ENCODE measurements around the gene FURIN. TPM values are rescaled to one million over a fixed set of nuclear protein-coding genes. Genes with fewer than 3 reads are reported as not detected.
"Not testable (repeated sequence)": the region's sequence is repeated elsewhere in the genome, so short reads cannot be mapped to it uniquely, and the experiment has no call there.

FURIN gene
- polyA plus RNA-seq, 1 of the 3 experiments (the other 2 are of a cell fraction) = 40.8 TPM

DNA sequence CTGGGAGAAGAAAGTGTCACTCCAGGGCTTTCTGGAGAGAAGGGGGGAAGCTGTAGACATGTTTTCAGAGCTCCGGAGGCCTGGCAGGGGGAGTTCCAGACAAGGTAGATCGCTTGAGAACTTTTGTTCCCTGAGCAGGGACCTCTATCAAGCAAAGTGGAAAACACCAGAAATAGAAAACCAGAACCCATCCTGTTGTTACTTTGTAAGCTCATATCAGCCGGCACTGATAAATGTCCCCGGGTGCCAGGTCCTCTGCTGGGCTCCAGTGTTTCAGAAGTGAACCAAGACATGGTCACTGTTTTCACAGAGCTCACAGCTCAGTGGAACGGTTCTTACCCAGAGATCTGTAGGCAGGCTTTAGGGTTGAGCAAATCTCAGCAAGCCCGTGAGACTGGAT, 50.4 kb downstream of the FURIN start:
- no peaks in the 10 kb centered on the region for H3K9me3 ChIP-seq
- H3K79me2 ChIP-seq (ENCODE audit: insufficient read depth) = no peaks in the 10 kb centered on the region
- TF ChIP-seq, protein P1, sequence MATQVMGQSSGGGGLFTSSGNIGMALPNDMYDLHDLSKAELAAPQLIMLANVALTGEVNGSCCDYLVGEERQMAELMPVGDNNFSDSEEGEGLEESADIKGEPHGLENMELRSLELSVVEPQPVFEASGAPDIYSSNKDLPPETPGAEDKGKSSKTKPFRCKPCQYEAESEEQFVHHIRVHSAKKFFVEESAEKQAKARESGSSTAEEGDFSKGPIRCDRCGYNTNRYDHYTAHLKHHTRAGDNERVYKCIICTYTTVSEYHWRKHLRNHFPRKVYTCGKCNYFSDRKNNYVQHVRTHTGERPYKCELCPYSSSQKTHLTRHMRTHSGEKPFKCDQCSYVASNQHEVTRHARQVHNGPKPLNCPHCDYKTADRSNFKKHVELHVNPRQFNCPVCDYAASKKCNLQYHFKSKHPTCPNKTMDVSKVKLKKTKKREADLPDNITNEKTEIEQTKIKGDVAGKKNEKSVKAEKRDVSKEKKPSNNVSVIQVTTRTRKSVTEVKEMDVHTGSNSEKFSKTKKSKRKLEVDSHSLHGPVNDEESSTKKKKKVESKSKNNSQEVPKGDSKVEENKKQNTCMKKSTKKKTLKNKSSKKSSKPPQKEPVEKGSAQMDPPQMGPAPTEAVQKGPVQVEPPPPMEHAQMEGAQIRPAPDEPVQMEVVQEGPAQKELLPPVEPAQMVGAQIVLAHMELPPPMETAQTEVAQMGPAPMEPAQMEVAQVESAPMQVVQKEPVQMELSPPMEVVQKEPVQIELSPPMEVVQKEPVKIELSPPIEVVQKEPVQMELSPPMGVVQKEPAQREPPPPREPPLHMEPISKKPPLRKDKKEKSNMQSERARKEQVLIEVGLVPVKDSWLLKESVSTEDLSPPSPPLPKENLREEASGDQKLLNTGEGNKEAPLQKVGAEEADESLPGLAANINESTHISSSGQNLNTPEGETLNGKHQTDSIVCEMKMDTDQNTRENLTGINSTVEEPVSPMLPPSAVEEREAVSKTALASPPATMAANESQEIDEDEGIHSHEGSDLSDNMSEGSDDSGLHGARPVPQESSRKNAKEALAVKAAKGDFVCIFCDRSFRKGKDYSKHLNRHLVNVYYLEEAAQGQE (IDR thresholded peaks at IDR 0.05; ENCODE audit: low read depth, low read length) = no peak
- TF ChIP-seq TEAD4 (IDR thresholded peaks at IDR 0.05; ENCODE audit: borderline replicate concordance, insufficient read depth) = no peak
- TF ChIP-seq CTCF (IDR thresholded peaks at IDR 0.05) = no peak
- TF ChIP-seq NFIC (IDR thresholded peaks at IDR 0.05; ENCODE audit: borderline replicate concordance) = no peak
- no peak for TF ChIP-seq TAF1 (IDR thresholded peaks at IDR 0.05; ENCODE audit: borderline replicate concordance, low read depth, low read length)
- TF ChIP-seq MEF2A (IDR thresholded peaks at IDR 0.05; ENCODE audit: borderline replicate concordance, low read depth) = no peak
- H3F3A ChIP-seq (replicated peaks; ENCODE audit: insufficient read depth) = no peaks in the 10 kb centered on the region
- H4K20me1 ChIP-seq (ENCODE audit: insufficient read depth) = no peaks in the 10 kb centered on the region
- DNase-seq = no peak
- ChIA-PET POLR2A (interaction anchor here (0.9 kb wide), 1 partner anchor 16 kb away, joined by 3 read pairs; the partner anchor contains the start of gene MAN2A2), CTCF (interaction anchor here (1.0 to 2.9 kb wide), 3 partner anchors 14 to 38 kb away, joined by 4 to 16 read pairs (median 4); partner anchors contain the start of genes HDDC3 and MAN2A2)
- no peak overlapping the region for H3K9ac ChIP-seq
- 95% methylated on average over 4 of the region's 6 CpGs for WGBS (ENCODE audit: low lambda C conversion rate)
- H3K4me1 ChIP-seq (ENCODE audit: control insufficient read depth in 1 of 2, insufficient read depth in 2 of 2, low read depth in 1 of 2, low read length in 1 of 2) = no peaks in the 10 kb centered on the region
- H3K9me2 ChIP-seq = no peaks in the 10 kb centered on the region
- H3K27me3 ChIP-seq (ENCODE audit: insufficient read depth) = no peaks in the 10 kb centered on the region
- H3K36me3 ChIP-seq (replicated peaks in 1 of 2; ENCODE audit: control insufficient read depth in 1 of 2, insufficient read depth in 2 of 2, low read length in 1 of 2) = peaks cover 7 to 55% of the 10 kb centered on the region in 2 experiments
- no peak overlapping the region for H2AFZ ChIP-seq (ENCODE audit: low read depth)
- no peak overlapping the region for H3K4me2 ChIP-seq
- H3K4me3 ChIP-seq (ENCODE audit: low read depth in 2 of 2, low read length in 1 of 2) = no peak overlapping the region
- no peak overlapping the region for H3K27ac ChIP-seq (ENCODE audit: low read depth in 2 of 2, low read length in 1 of 2)

DNA sequence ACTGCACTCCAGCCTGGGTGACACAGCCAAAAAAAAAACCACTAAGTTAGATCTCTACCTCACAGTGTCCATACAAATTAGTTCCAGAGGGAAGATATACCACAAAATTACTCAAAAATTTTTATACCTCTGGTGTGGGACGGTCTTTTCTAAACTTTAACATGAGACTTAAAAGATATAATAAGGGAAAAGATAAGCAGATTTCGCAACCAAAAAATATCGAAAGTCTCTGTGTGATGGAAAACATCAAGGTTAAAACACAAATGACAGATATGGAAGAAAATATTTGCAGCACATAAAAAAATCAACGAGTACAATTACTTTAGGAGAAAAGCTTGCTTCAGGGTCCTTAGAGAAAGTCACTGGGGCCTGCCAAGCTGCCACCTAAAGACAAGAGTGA, 53.5 kb downstream of the FURIN start:
- Histone ChIP-seq H4K20me1 (ENCODE audit: insufficient read depth) (no peaks in the 10 kb centered on the region), H3F3A (replicated peaks; ENCODE audit: insufficient read depth) (no peaks in the 10 kb centered on the region), H3K79me2 (ENCODE audit: insufficient read depth) (no peaks in the 10 kb centered on the region), H3K4me1 (ENCODE audit: control insufficient read depth in 1 of 2, insufficient read depth in 2 of 2, low read depth in 1 of 2, low read length in 1 of 2) (no peaks in the 10 kb centered on the region), H3K27me3 (ENCODE audit: insufficient read depth) (no peaks in the 10 kb centered on the region), H3K9me3 (no peaks in the 10 kb centered on the region), H3K36me3 (replicated peaks in 1 of 2; ENCODE audit: control insufficient read depth in 1 of 2, insufficient read depth in 2 of 2, low read length in 1 of 2) (peaks cover 7 to 37% of the 10 kb centered on the region in 2 experiments), H3K4me3 (ENCODE audit: low read depth in 2 of 2, low read length in 1 of 2) (no peak overlapping the region), H2AFZ (ENCODE audit: low read depth) (no peak overlapping the region), H3K4me2 (no peak overlapping the region), H3K9ac (no peak overlapping the region), H3K27ac (ENCODE audit: low read depth in 2 of 2, low read length in 1 of 2) (no peak overlapping the region), H3K9me2 (no peaks in the 10 kb centered on the region)
- POLR2A ChIA-PET = no interaction called here
- WGBS (ENCODE audit: low lambda C conversion rate) = 94% methylated on average over 4 of the region's 4 CpGs
- TF ChIP-seq FOSL2 (IDR thresholded peaks at IDR 0.05; ENCODE audit: borderline replicate concordance, low read depth) (no peak), FOXM1 (IDR thresholded peaks at IDR 0.05; ENCODE audit: low read depth) (no peak), RFX5 (IDR thresholded peaks at IDR 0.05; ENCODE audit: low read length) (no peak)
- CTCF ChIA-PET = interaction anchor here (2.1 to 4.0 kb wide), 3 partner anchors 12 to 36 kb away, joined by 6 to 46 read pairs (median 7); partner anchors contain the start of genes HDDC3, MAN2A2 and UNC45A
- DNase-seq = no peak

DNA sequence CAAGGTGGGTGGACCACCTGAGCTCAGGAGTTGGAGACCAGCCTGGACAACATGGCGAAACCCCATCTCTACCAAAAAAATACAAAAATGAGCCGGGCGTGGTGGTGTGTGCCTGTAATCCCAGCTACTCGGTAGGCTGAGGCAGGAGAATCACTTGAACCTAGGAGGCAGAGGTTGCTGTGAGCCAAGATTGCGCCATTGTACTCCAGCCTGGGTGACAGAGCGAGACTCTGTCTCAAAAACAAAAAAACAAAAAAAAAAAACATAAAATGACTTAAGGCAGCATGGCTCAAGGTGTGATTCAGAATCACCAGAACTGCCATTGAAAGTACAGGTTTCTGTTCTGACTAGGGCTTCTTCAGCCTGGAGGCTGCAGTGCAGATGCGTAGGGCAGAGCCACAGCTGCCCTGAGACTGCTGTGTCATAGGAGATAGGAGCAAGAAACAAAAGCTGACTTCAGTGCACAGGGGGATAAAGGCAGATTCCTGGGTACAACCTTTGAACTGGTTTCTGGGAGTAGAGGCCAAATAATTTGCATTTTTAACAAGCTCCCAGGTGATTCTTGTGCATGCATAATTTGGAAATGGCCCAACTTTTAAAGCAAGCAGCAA, 54.4 kb downstream of the FURIN start:
- H3K79me2 ChIP-seq (ENCODE audit: insufficient read depth); H3K4me3 ChIP-seq (ENCODE audit: low read depth in 2 of 2, low read length in 1 of 2); H3K9me3 ChIP-seq; H3F3A ChIP-seq (replicated peaks; ENCODE audit: insufficient read depth); H3K9ac ChIP-seq; DNase-seq; H3K9me2 ChIP-seq; H3K27ac ChIP-seq (ENCODE audit: low read depth in 2 of 2, low read length in 1 of 2); H3K27me3 ChIP-seq (ENCODE audit: insufficient read depth); H3K4me2 ChIP-seq; H3K4me1 ChIP-seq (ENCODE audit: control insufficient read depth in 1 of 2, insufficient read depth in 2 of 2, low read depth in 1 of 2, low read length in 1 of 2); H4K20me1 ChIP-seq (ENCODE audit: insufficient read depth); POLR2A ChIA-PET; H2AFZ ChIP-seq (ENCODE audit: low read depth): not testable (repeated sequence)
- peaks cover 7 to 31% of the 10 kb centered on the region in 2 experiments for H3K36me3 ChIP-seq (replicated peaks in 1 of 2; ENCODE audit: control insufficient read depth in 1 of 2, insufficient read depth in 2 of 2, low read length in 1 of 2)
- WGBS (ENCODE audit: low lambda C conversion rate) = 98% methylated on average over 7 of the region's 7 CpGs
- CTCF ChIA-PET = interaction anchor here (0.7 to 4.0 kb wide), 3 partner anchors 11 to 99 kb away, joined by 3 to 46 read pairs (median 6); partner anchors contain the start of genes HDDC3, MAN2A2 and UNC45A
